Activated B cell treated with CpG ODN at 0.5 μM for 24 hours (primary cell): ENCODE measurements around the gene MCOLN3. TPM values are rescaled to one million over a fixed set of nuclear protein-coding genes. Genes with fewer than 3 reads are reported as not detected.
"Not testable (repeated sequence)": the region's sequence is repeated elsewhere in the genome, so short reads cannot be mapped to it uniquely, and the experiment has no call there.

Experiments
- ATAC-seq: fragments of 200-7000 bp; cut with Tn5 transposase; one replicate; pipeline ENCODE4 v1.10.0; 2021; ENCODE audit warnings: low read depth, mild to moderate bottlenecking, moderate library complexity
- CTCF ChIA-PET: fragments of 350-600 bp; sonication (Branson Sonifier 250); formaldehyde crosslinking; loops from one replicate; lab custom pipeline; 2021; ENCODE audit warnings: antibody characterized with exemption; lab: Charles Lee
- POLR2A ChIA-PET: fragments of 350-600 bp; sonication (Branson Sonifier 250); formaldehyde crosslinking; loops from one replicate; lab custom pipeline; 2021; ENCODE audit warnings: antibody characterized with exemption; lab: Charles Lee
- DNase-seq: peaks from one replicate; pipeline ENCODE4 v3.0.0; 2022
- H3K27ac Mint-ChIP-seq: one replicate; pipeline ENCODE4 v1.8.0; 2020; ENCODE audit warnings: mixed read lengths
- H3K27me3 Mint-ChIP-seq: one replicate; pipeline ENCODE4 v1.8.0; 2021; ENCODE audit warnings: mixed read lengths
- H3K36me3 Mint-ChIP-seq: one replicate; pipeline ENCODE4 v1.8.0; 2021; ENCODE audit warnings: low read depth, mixed read lengths
- H3K4me1 Mint-ChIP-seq: one replicate; pipeline ENCODE4 v1.8.0; 2021; ENCODE audit warnings: mixed read lengths
- H3K4me3 Mint-ChIP-seq: one replicate; pipeline ENCODE4 v1.8.0; 2020; ENCODE audit warnings: mild to moderate bottlenecking, mixed read lengths
- H3K9me3 Mint-ChIP-seq: one replicate; pipeline ENCODE4 v1.8.0; 2020; ENCODE audit warnings: mixed read lengths
- CTCF ChIP-seq: fragments of 200-600 bp; IDR thresholded peaks from one replicate; pipeline ENCODE4 v1.8.0; 2022; ENCODE audit warnings: antibody characterized with exemption, mild to moderate bottlenecking
- intact Hi-C: fragments of 100-400 bp; cut with micrococcal nuclease; formaldehyde crosslinking; loops from one replicate; pipeline ENCODE4 v1.15.1; 2024
- total RNA-seq: library from RNA; stranded (reverse); gene quantifications from 2 replicates; pipeline ENCODE4 v1.2.3, GENCODE V29; 2022

MCOLN3 gene
- total RNA-seq, 1 donor from 2014 or later = 0.16 TPM

GRCh38 chr1:85025940-85026339, 22.4 kb downstream of the MCOLN3 start:
- Mint-ChIP-seq H3K4me3 (no peak overlapping the region), H3K9me3 (no peaks in the 10 kb centered on the region), H3K36me3 (no peaks in the 10 kb centered on the region), H3K27me3 (no peaks in the 10 kb centered on the region), H3K4me1 (peaks cover 8% of the 10 kb centered on the region), H3K27ac (no peak overlapping the region)
- POLR2A ChIA-PET = no interaction called here
- CTCF ChIA-PET = interaction anchor here (5.8 kb wide), 1 partner anchor 81 kb away, joined by 366 read pairs; no protein-coding TSS in a partner anchor
- TF ChIP-seq CTCF = no peak
- no peak for DNase-seq
- intact Hi-C loops = loop anchor here (10.0 kb wide), 1 partner anchor 251 kb away; no protein-coding TSS in a partner anchor
- ATAC-seq = no peak

GRCh38 chr1:85024736-85025135, 23.6 kb downstream of the MCOLN3 start:
- no peaks in the 10 kb centered on the region for H3K36me3 Mint-ChIP-seq
- no peak for TF ChIP-seq CTCF
- no peak overlapping the region for H3K4me3 Mint-ChIP-seq
- intact Hi-C loops = loop anchor here (10.0 kb wide), 1 partner anchor 250 kb away; no protein-coding TSS in a partner anchor
- DNase-seq (no peak), ATAC-seq (no peak)
- H3K9me3 Mint-ChIP-seq = no peaks in the 10 kb centered on the region
- no peak overlapping the region for H3K27ac Mint-ChIP-seq
- no peaks in the 10 kb centered on the region for H3K27me3 Mint-ChIP-seq
- H3K4me1 Mint-ChIP-seq = peaks cover 8% of the 10 kb centered on the region
- CTCF ChIA-PET = interaction anchor here (0.8 to 5.8 kb wide), 3 partner anchors 22 to 230 kb away, joined by 3 to 366 read pairs (median 5); no protein-coding TSS in a partner anchor
- POLR2A ChIA-PET = no interaction called here

- Mint-ChIP-seq H3K4me1 (peaks cover 6% of the 10 kb centered on the region), H3K27me3 (no peaks in the 10 kb centered on the region), H3K36me3 (no peaks in the 10 kb centered on the region), H3K4me3 (no peak overlapping the region), H3K9me3 (no peaks in the 10 kb centered on the region), H3K27ac (no peak overlapping the region)
- intact Hi-C loops = loop anchor here (10.0 kb wide), 1 partner anchor 248 kb away; no protein-coding TSS in a partner anchor
- TF ChIP-seq CTCF = no peak
- ChIA-PET CTCF (no interaction called here), POLR2A (no interaction called here)
- DNase-seq (no peak), ATAC-seq (no peak)
Measured at GRCh38 chr1:85022700-85023099, 25.6 kb downstream of the MCOLN3 start.

GRCh38 chr1:85019994-85020393, 28.3 kb downstream of the MCOLN3 start:
- no peaks in the 10 kb centered on the region for H3K36me3 Mint-ChIP-seq
- intact Hi-C loops = loop anchor here (10.0 kb wide), 1 partner anchor 245 kb away; no protein-coding TSS in a partner anchor
- CTCF ChIA-PET = interaction anchor here (1.6 to 2.7 kb wide), 2 partner anchors 8 to 75 kb away, joined by 5 to 11 read pairs; no protein-coding TSS in a partner anchor
- TF ChIP-seq CTCF = no peak
- no peak for DNase-seq
- H3K27ac Mint-ChIP-seq = no peak overlapping the region
- H3K9me3 Mint-ChIP-seq = no peaks in the 10 kb centered on the region
- ATAC-seq = no peak
- POLR2A ChIA-PET = no interaction called here
- H3K4me1 Mint-ChIP-seq = no peaks in the 10 kb centered on the region
- H3K27me3 Mint-ChIP-seq = no peaks in the 10 kb centered on the region
- H3K4me3 Mint-ChIP-seq = no peak overlapping the region

- peaks cover 12% of the 10 kb centered on the region for H3K27me3 Mint-ChIP-seq
- H3K36me3 Mint-ChIP-seq = no peaks in the 10 kb centered on the region
- no peaks in the 10 kb centered on the region for H3K9me3 Mint-ChIP-seq
- DNase-seq (no peak), ATAC-seq (no peak)
- no peak for TF ChIP-seq CTCF
- ChIA-PET POLR2A (no interaction called here), CTCF (no interaction called here)
- no peaks in the 10 kb centered on the region for H3K4me1 Mint-ChIP-seq
- intact Hi-C loops = no loop called here
- H3K27ac Mint-ChIP-seq = no peak overlapping the region
- no peak overlapping the region for H3K4me3 Mint-ChIP-seq
Measured at GRCh38 chr1:85015826-85016225, 32.5 kb downstream of the MCOLN3 start.

GRCh38 chr1:85005641-85006040, 42.7 kb downstream of the MCOLN3 start:
- H3K36me3 Mint-ChIP-seq, ATAC-seq, H3K4me3 Mint-ChIP-seq, CTCF ChIA-PET, intact Hi-C loops, DNase-seq, H3K27ac Mint-ChIP-seq: not testable (repeated sequence)
- H3K27me3 Mint-ChIP-seq = peaks cover 27% of the 10 kb centered on the region
- H3K9me3 Mint-ChIP-seq = peaks cover 22% of the 10 kb centered on the region
- POLR2A ChIA-PET = interaction anchor here (0.6 kb wide), 1 partner anchor 61 kb away, joined by 3 read pairs; no protein-coding TSS in a partner anchor
- H3K4me1 Mint-ChIP-seq = peaks cover 13% of the 10 kb centered on the region
